Activated CD8-positive, alpha-beta memory T cell treated with anti-CD3 and anti-CD28 coated beads for 4 hours (primary cell): ENCODE results near the gene NALCN.
"Not testable (repeated sequence)": the region's sequence is repeated elsewhere in the genome, so short reads cannot be mapped to it uniquely, and the experiment has no call there.

Source experiments
- DNase-seq, 2 donors: peaks; one replicate each; pipeline ENCODE4 v3.0.0-alpha.2; 2020; ENCODE audit warnings: low read depth in 2 of 2

The NALCN gene

GRCh38 chr13:101341464-101341863 is 74.8 kb downstream of the NALCN start:
- no peak for DNase-seq

- no peak for DNase-seq
Measured at GRCh38 chr13:101339202-101339601, 77.1 kb downstream of the NALCN start.

GRCh38 chr13:101332583-101332982 is 83.7 kb downstream of the NALCN start:
- DNase-seq = no peak

GRCh38 chr13:101331731-101332130 is 84.6 kb downstream of the NALCN start:
- no peak for DNase-seq

- no peak for DNase-seq
Measured at GRCh38 chr13:101327871-101328270, 88.4 kb downstream of the NALCN start.

GRCh38 chr13:101326710-101327109 is 89.6 kb downstream of the NALCN start:
- DNase-seq = no peak

GRCh38 chr13:101325423-101325822 is 90.9 kb downstream of the NALCN start:
- no peak for DNase-seq

GRCh38 chr13:101323601-101324000 is 92.7 kb downstream of the NALCN start:
- no peak for DNase-seq

GRCh38 chr13:101317986-101318523 is 98.3 kb downstream of the NALCN start:
- no peak for DNase-seq

- not testable (repeated sequence) for DNase-seq
Measured at GRCh38 chr13:101313479-101313878, 102.8 kb downstream of the NALCN start.

- no peak for DNase-seq
Measured at GRCh38 chr13:101309014-101309619, 107.2 kb downstream of the NALCN start.

- DNase-seq = no peak
Measured at GRCh38 chr13:101308247-101309013, 107.9 kb downstream of the NALCN start.

GRCh38 chr13:101307181-101307701 is 109.1 kb downstream of the NALCN start:
- no peak for DNase-seq

- DNase-seq = no peak
Measured at GRCh38 chr13:101306773-101307172, 109.5 kb downstream of the NALCN start.

- DNase-seq = no peak
Measured at GRCh38 chr13:101305981-101306411, 110.3 kb downstream of the NALCN start.

GRCh38 chr13:101303521-101303920 is 112.8 kb downstream of the NALCN start:
- DNase-seq = no peak

- DNase-seq = no peak
Measured at GRCh38 chr13:101301053-101301452, 115.3 kb downstream of the NALCN start.

- no peak for DNase-seq
Measured at GRCh38 chr13:101300531-101300930, 115.8 kb downstream of the NALCN start.

GRCh38 chr13:101298517-101298916 is 117.8 kb downstream of the NALCN start:
- no peak for DNase-seq

- DNase-seq = no peak
Measured at GRCh38 chr13:101297794-101298193, 118.5 kb downstream of the NALCN start.

GRCh38 chr13:101292711-101293110 is 123.6 kb downstream of the NALCN start:
- DNase-seq = no peak

GRCh38 chr13:101291646-101292515 is 124.4 kb downstream of the NALCN start:
- no peak for DNase-seq
